Stimulated activated CD8-positive, alpha-beta memory T cell treated with anti-CD3 and anti-CD28 coated beads, Interleukin-7, amount 100 ng/mL, for 1 hour (primary cell): Measurements from ENCODE around the gene AATK.
A peak's percentile ranks its signal among the peaks of the same experiment; 100 is the strongest.

Experiments
- DNase-seq, 2 donors: peaks; one replicate each; pipeline ENCODE4 v3.0.0-alpha.2; 2020; ENCODE audit warnings: low read depth in 2 of 2

AATK gene

GRCh38 chr17:81144423-81144781 lies 21.6 kb downstream of the AATK start:
- no peak for DNase-seq

- no peak for DNase-seq
Observed at GRCh38 chr17:81143717-81144422, 22.2 kb downstream of the AATK start.

- DNase-seq, result no peak
Observed at GRCh38 chr17:81143200-81143527, 22.9 kb downstream of the AATK start.

GRCh38 chr17:81142301-81143199 lies 23.5 kb downstream of the AATK start:
- DNase-seq, result peak; percentile 25 to 30

GRCh38 chr17:81140695-81141094 lies 25.3 kb downstream of the AATK start:
- no peak for DNase-seq

GRCh38 chr17:81140018-81140417 lies 26.0 kb downstream of the AATK start:
- DNase-seq, result no peak

- no peak for DNase-seq
Observed at GRCh38 chr17:81139428-81139827, 26.6 kb downstream of the AATK start.

GRCh38 chr17:81138500-81138899 lies 27.5 kb downstream of the AATK start:
- DNase-seq, result no peak

GRCh38 chr17:81138083-81138482 lies 27.9 kb downstream of the AATK start:
- DNase-seq, result no peak

- DNase-seq, result no peak
Observed at GRCh38 chr17:81137248-81137647, 28.8 kb downstream of the AATK start.

GRCh38 chr17:81136366-81136765 lies 29.7 kb downstream of the AATK start:
- no peak for DNase-seq

- DNase-seq, result no peak
Observed at GRCh38 chr17:81135505-81136278, 30.3 kb downstream of the AATK start.

GRCh38 chr17:81134064-81134781 lies 31.8 kb downstream of the AATK start:
- no peak for DNase-seq

GRCh38 chr17:81132770-81133723 lies 33.0 kb downstream of the AATK start:
- no peak for DNase-seq

GRCh38 chr17:81132197-81132540 lies 33.9 kb downstream of the AATK start:
- DNase-seq, result no peak

GRCh38 chr17:81131486-81132196 lies 34.4 kb downstream of the AATK start:
- DNase-seq, result no peak

GRCh38 chr17:81130385-81131361 lies 35.3 kb downstream of the AATK start:
- no peak for DNase-seq

- no peak for DNase-seq
Observed at GRCh38 chr17:81129711-81130367, 36.2 kb downstream of the AATK start.
